Astrocyte of the cerebellum (primary cell): ENCODE data around the gene NPBWR2.

ENCODE experiments used
- DNase-seq: peaks from one replicate; pipeline ENCODE4 v3.0.0-alpha.2; 2011; ENCODE audit warnings: low read depth
- H3K4me3 ChIP-seq: 2 replicates; pipeline ENCODE4 v1.5.1; 2011; ENCODE audit warnings: mild to moderate bottlenecking, low read depth, low read length, moderate library complexity
- CTCF ChIP-seq: IDR thresholded peaks from 2 replicates; pipeline ENCODE4 v1.5.1; 2012; ENCODE audit warnings: low read length, low read depth, moderate library complexity, mild to moderate bottlenecking; ENCODE audit errors: missing control alignments
- in situ Hi-C: cut with HindIII; loops from 2 replicates; pipeline ENCODE4 v1.10.0; 2017; ENCODE audit warnings: low sequenced_read_pairs

NPBWR2 gene

DNA sequence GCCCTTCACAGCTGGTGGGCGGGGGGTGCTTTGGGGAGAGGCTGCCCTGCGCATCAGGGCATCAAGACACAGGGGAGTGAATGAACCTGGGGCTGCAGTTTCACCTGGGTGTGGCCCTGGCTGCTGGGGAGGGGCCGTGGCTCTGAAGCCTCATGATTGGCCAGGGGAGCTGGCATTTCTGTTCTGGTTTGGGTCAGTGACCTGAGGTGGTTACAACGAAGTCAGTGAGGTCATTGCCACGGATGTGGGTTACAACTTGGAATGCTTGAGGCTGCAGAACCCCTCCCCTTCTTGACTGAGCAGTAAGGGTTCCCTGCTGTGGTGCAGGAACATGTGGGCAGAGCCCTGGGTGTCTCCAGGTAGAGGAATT is 41.4 kb downstream of the NPBWR2 start:
- in situ Hi-C loops = no loop called here

DNA sequence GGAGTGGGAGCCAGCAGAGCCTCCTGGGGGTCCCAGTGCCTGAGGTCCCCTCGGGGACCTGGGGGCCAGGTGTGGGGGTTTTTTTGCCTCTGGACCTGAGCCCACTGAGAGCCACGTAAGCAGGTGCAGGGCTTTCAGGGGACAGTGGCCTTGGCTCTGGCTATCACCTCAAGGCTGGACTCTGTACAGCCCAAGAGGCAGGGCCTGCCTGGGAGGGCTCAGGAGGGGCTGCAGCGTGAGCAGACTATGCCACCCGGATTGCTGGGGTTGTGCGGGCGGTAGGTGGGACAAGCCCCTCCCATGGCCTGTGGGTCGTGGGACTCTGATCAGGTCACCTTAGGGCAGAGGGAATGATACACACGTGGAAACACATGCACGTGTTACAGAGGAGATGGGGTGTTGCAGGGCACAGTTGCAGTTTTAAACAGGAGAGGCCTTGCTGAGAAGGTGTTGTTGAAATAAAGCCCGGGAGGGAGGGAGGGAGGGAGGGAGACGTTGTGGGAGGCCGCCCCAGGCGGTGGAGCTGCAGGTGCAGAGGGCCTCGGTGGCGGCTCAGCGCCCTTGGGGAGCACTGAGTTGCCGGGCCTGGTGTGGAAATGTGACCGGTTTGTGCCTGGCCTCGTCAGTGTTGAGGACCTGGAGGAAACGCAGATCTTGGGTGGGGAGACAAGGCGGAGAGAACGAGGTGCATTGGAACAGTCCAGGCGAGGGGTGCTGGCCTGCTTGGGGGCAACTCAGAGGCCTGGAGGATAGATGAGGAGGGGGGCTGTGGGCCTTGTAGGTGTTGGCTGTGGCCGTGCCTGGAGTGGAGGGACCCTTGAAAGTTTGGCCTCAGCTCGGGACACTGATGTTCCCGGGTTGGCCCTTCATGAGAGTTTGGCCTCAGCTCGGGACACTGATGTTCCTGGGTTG is 42.0 kb downstream of the NPBWR2 start:
- no peak for TF ChIP-seq CTCF
- no peak overlapping the region for H3K4me3 ChIP-seq
- in situ Hi-C loops = no loop called here
- DNase-seq = no peak

More for the DNA sequence above, 41.4 kb downstream of the NPBWR2 start:
- no peak overlapping the region for H3K4me3 ChIP-seq
- peak; percentile 57 for DNase-seq
- TF ChIP-seq CTCF = no peak

- peak overlapping the region; percentile 83 for H3K4me3 ChIP-seq
- in situ Hi-C loops = no loop called here
- DNase-seq = no peak
- TF ChIP-seq CTCF = no peak
Measured at GRCh38 chr20:64064145-64064698, 43.1 kb downstream of the NPBWR2 start.

- H3K4me3 ChIP-seq = peak overlapping the region; percentile 83
- TF ChIP-seq CTCF = no peak
- no peak for DNase-seq
- in situ Hi-C loops = no loop called here
Measured at GRCh38 chr20:64063389-64064144, 43.8 kb downstream of the NPBWR2 start.

- DNase-seq = peak; percentile 80
- peak within 1 kb of the TSS; percentile 83 for H3K4me3 ChIP-seq
- TF ChIP-seq CTCF = no peak
- in situ Hi-C loops = no loop called here
Measured at GRCh38 chr20:64062596-64063388, 44.6 kb downstream of the NPBWR2 start, which contains the start of gene TCEA2. TCEA2 (plus strand) TSS chr20:64063198; CDS start chr20:64063313, 115 bp downstream.

GRCh38 chr20:64062276-64062595 is 45.1 kb downstream of the NPBWR2 start:
- peak overlapping the region; percentile 83 for H3K4me3 ChIP-seq
- in situ Hi-C loops = no loop called here
- DNase-seq = no peak
- no peak for TF ChIP-seq CTCF
